Measurements from ENCODE around the gene CKAP5.
"Not testable (repeated sequence)": the region's sequence is repeated elsewhere in the genome, so short reads cannot be mapped to it uniquely, and the experiment has no call there.

The CKAP5 gene

GRCh38 chr11:46855167-46855566 is 9.1 kb upstream of the CKAP5 start:
- no peak for DNase-seq (ENCODE audit: low read depth in 2 of 2)

DNA sequence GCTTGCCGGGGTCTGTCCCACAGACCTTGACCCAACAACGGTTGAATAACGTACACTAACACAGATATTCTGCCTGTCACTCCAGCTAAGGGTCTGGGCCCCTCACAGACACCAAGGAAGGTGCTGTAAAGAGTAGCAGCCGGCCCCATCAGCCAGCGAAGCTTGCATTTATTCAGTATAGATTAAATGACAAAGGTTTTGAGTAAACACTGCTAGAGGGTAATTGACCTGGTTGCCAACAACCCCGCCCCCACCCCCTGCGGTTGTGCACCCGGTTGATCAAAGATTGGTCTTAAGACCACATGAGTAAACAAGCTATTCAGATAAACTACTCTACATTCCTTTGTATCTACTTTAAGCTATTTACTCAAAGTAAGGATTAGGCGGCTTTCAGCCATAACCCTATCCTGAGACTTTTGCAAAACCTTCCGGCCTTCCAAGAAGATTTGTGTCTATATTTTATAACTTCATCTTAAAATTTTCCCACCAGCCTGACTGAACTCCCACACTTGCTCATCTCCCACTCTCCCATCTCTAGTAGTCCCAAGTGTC is 4.8 kb upstream of the CKAP5 start:
- no peak for DNase-seq (ENCODE audit: low read depth in 2 of 2)

DNA sequence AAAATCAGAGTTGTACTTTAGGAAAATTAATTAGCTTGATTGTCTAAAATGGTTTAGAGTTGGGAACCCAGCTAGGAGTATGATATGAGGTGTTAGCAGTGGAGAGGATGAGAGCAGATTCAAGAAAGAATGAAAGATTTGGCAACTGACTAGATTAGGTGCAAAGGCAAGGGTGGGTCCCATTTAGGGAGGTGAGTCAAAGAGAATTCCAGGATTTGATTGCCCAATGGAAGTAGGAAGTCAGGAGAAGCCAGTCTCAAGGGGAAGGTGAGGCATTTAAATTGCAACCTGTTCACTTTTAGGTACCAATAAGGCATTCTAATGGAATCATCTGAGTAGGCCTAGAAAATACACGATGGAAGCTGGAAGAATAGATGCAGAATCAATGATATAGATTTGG is 3.6 kb upstream of the CKAP5 start:
- DNase-seq (ENCODE audit: low read depth in 2 of 2), result no peak

DNA sequence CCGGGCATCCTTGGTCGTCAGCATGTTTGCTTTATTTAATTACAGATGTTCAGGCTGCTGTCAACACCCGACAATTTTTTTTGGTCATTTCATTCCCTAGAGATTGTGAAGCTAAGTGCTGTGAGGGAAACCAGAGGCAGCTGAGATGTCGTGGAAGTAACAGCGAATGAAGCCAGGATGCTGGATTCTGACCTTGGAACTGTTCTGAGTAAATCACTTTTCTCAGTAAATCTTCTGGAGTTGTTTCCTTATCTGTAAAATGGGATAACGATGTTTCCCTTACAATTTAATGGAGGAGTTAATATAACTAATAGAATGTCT is 390 bp upstream of the CKAP5 start:
- DNase-seq (ENCODE audit: low read depth in 2 of 2), result no peak

DNA sequence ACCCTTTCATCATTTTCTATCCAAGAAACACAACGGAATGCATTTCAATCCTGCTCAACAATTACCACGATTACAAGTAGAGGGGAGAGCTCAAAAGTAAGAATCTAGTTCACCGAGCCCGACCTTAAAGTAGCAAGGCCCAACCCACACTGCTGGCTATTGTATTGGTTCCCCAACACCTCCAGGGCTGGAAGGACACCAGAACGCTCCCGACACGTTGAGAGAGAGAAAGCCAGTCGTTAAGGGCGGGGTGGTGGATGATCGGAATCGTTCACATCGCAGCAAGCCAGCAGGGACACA is 690 bp downstream of the CKAP5 start:
- DNase-seq (ENCODE audit: low read depth in 2 of 2), result no peak

DNA sequence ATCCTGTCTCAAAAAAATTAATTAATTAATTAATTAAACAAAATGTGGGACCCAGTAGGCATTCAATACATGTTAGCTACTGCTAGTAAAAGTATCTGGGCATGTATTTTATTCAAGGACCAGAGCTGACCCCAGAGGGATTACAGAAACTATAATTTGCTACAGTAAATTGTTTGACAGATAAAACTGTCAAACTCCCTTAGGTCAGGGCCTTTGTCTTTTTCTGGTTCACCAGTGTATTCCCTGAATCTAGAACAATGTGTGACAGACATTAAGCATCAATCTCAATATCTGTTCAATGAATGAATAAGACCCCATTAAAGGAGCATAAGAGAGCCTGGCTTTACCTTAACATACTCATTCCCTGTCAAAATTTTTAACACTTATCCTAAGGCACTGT is 6.0 kb downstream of the CKAP5 start:
- DNase-seq (ENCODE audit: low read depth in 2 of 2), result no peak

DNA sequence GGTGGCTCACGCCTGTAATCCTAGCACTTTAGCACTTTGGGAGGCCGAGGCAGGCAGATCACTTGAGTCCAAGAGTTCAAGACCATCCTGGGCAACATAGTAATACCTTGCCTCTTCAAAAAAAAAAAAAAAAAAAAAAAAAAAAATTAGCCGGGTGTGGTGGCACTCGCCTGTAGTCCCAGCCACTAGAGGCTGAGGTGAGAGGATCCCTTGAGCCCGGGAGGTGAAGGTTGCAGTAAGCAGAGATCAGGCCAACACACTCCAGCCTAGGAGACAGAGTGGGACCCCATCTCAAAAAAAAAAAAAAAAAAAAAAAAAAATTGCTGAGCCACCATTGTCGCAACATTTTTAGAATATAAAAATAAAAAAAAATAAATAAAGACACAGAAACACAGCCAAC is 7.6 kb downstream of the CKAP5 start:
- no peak for DNase-seq (ENCODE audit: low read depth in 2 of 2)

- DNase-seq (ENCODE audit: low read depth in 2 of 2), result no peak
Observed at GRCh38 chr11:46837860-46838259, 8.2 kb downstream of the CKAP5 start.

- no peak for DNase-seq (ENCODE audit: low read depth in 2 of 2)
Observed at GRCh38 chr11:46836870-46837269, 9.2 kb downstream of the CKAP5 start.

- DNase-seq (ENCODE audit: low read depth in 2 of 2), result no peak
Observed at GRCh38 chr11:46836431-46836830, 9.6 kb downstream of the CKAP5 start.

DNA sequence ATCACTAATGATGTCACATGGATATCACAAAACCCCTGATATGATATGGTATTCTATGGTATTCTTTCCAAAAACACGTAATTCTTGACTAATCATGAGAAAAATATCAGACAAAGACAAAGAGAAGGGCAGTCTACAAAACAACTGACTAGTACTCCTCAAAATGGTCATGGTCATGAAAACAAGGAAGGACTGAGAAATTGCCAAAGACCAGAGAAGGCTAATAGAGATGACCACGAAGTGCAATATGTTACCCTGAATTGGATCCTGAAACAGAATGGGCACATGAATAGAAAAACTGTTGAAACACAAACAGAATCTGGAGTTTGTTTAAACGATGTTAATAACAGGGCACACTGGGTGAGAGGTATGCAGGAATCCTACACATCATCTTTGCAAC is 10.2 kb downstream of the CKAP5 start:
- DNase-seq (ENCODE audit: low read depth in 2 of 2), result no peak

DNA sequence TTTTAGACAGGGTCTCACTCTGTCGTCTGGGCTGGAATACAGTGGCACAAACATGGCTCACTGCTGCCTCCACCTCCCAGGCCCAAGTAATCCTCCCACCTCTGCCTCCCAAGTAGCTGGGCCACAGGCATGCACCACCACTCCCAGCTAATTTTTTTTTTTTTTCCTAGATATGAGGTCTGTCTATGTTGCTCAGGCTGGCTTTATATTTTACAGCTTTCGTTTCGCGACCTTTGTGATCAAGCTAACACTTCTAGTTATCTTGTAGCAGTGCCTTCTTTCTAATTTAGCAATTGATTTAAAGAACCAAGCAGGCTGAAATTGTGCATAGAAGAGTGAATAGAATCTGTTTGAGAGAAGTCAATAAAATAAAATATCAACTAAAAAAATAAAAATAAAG is 11.3 kb downstream of the CKAP5 start:
- DNase-seq (ENCODE audit: low read depth in 2 of 2), result no peak

- no peak for DNase-seq (ENCODE audit: low read depth in 2 of 2)
Observed at GRCh38 chr11:46832511-46833214, 13.4 kb downstream of the CKAP5 start.

DNA sequence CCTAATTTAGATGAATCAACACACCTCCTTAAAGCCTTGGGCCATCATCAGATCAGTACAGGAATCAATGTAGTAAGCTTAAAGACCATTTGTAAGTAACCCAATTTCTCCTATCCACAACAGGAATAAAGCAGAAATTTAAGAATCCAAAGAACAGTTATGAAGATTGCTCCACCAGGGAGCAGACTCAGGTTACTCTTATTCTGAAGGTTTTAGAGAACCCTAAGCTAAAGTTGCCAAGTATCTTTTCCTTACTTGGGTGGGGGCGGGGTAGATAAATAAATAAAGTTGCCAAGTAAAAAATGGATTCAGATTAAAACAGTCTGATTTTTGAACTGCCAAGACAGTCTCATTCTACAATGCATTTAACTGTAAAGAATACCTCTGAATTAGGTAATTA is 18.1 kb downstream of the CKAP5 start:
- DNase-seq (ENCODE audit: low read depth in 2 of 2), result no peak

DNA sequence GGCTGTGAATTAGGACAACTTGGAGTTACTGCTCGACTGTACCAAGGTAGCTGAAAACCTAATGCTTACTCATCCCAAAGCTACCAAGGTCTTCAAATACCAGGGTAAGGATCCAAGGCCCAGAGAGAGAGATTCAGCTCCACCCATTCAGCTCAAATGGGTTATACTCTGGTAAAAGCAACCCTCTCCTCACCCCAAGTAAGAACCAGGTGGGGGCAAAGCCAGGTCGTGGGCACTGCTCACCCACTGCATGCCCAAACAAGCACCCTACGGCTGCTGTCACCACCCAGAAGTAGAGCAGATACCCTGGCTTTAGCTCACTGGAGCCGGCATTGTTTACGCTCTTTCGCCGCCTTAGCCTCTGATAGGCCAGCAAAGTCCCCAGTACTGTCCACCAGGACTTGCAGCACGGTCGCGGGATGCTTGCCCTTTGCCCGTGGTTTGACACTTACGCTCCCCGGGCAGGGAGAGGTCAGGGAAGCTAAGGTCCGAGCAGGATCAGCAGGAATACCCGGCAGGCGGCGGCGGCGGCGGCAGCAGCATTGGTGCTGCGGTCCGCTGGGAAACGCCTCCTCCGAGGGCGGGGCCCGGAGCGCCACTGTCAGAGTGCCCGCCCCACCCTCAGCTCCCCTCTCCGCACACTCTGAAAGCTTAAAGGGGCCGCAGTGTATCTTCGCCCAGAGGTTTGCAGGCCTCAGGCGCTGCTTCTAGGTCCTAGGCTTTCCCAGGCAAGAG is 19.6 kb downstream of the CKAP5 start:
- peak; percentile 27 to 28 for DNase-seq (ENCODE audit: low read depth in 2 of 2)

DNA sequence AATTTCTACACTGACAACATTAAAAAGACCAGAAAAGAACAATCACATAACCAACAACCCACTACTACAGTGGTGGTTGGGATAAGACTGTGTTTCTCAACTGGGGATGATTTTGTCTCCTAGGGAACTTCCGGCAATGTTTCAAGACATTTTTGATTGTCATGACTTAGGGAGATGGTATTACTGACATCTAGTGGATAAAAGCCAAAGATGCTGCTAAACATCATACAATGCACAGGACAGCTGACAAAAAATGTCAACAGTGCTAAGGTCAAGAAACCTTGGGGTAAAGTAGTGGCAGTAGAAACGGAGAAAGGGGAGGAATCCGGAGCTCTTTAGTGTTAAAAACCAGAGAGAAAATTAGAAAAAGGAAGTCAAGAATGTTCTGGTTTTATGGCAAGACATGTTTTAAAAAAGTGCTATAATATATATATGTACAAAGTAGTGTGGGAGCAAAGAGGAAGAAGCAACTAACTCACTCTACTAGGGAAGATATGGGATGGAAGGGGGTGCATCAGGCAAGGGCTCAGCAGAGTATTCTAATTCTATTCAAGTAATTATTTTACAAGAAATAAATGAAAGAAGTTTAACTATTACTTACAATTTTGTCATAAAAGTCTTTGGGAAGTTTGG is 37.2 kb downstream of the CKAP5 start:
- peak in 1 of 2 experiments; percentile 5 for DNase-seq (ENCODE audit: low read depth in 2 of 2)

DNA sequence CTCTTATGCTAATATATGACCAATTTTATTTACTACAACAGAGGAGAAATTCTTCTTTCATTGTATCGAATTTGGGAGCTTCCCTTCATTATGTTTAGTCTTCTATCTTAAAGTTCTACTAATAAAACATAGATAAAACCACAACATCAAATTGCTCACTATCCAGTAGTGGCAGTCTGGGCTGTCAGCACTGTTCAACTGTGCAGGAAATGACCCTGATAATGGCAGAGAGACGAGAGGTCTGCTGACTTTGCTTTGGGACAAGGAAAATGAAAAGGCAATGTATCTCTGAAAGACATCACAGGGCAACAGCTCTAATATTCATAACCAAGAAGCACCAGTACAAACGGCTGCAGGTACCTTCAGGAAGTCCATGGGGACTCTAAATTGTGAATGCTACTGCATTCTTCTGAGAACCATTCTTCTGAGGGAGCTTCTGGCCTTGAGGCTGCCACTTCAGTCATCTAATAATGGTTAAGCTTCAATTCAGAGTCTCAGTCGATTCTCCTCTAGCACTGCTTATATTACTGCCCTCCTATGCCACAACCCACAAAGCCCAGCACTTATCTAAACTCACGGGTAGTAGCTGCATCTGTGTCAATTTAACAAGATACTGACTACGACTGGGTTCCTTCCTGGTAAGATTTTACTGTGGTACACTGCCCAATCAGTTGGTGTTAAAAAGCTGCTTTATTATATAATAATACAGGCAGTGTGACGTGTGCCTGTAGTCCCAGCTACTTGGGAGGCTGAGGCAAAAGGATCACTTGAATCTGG is 44.2 kb downstream of the CKAP5 start:
- DNase-seq (ENCODE audit: low read depth in 2 of 2), result no peak

- DNase-seq (ENCODE audit: low read depth in 2 of 2), result no peak
Observed at GRCh38 chr11:46800177-46800576, 45.9 kb downstream of the CKAP5 start.

DNA sequence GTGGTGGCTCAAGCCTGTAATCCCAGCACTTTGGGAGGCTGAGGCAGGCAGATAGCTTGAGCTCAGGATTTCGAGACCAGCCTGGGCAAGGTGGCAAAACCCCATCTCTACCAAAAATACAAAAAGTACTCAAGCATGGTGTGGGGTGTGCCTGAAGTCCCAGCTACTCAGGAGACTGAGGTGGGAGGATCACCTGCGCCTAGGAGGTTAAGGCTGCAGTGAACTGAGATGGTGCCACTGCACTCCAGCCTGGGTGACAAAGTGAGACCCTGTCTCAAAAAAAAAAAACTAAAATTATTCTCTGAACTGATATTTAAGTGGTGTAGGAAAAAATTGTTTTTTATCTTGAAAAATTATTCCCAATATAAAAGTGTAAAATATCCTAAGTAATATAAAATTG is 46.4 kb downstream of the CKAP5 start:
- DNase-seq (ENCODE audit: low read depth in 2 of 2), result not testable (repeated sequence)

DNA sequence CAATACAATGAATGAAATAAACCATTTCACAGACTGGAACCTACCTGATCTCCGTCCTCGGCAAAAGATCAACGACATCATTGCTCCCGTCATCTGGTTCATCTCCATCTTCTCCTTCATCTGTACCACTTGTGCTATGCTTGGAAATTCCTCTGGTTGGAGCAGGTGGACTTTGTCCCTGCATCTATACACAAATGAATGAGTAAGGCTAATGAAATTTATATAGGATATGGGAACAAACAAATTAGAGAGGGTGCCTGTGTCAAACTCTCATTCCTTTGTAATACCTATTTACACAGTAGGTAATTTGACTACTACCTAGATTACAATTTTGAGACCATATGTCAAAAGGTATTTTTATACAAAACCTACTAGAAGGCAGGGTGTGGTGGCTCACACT is 67.7 kb downstream of the CKAP5 start:
- DNase-seq (ENCODE audit: low read depth in 2 of 2), result no peak

DNA sequence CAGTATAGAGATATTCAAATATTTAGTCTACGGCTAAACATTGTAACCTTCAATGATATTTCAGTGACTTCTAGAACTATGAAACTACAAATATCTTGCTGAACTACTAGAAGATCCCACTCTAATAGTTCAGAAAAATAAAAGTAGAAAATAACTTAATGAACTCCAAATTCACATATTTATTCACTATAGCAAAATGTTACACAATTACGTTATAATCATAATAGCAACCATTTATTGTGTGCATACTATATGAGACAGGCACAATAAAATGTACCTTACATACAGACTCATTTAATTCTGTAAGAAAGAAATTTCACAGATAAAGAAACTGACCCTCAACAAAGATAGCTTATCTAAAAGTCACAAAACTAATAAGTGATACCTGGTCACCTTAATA is 69.2 kb downstream of the CKAP5 start:
- DNase-seq (ENCODE audit: low read depth in 2 of 2), result no peak

GRCh38 chr11:46769636-46770221 is 76.4 kb downstream of the CKAP5 start:
- no peak for DNase-seq (ENCODE audit: low read depth in 2 of 2)

Measured in fibroblast of skin of left biceps (primary cell).